HG02943 (cell line): ENCODE data around the gene TSC22D1.
"Not testable (repeated sequence)": the region's sequence is repeated elsewhere in the genome, so short reads cannot be mapped to it uniquely, and the experiment has no call there.

Experiments used
- ATAC-seq: cut with Tn5 transposase; IDR thresholded peaks from one replicate; pipeline ENCODE4 v1.9.1; 2021; ENCODE audit warnings: mild to moderate bottlenecking, low read depth, moderate library complexity; ENCODE audit not compliant: unreplicated experiment

Gene TSC22D1

DNA sequence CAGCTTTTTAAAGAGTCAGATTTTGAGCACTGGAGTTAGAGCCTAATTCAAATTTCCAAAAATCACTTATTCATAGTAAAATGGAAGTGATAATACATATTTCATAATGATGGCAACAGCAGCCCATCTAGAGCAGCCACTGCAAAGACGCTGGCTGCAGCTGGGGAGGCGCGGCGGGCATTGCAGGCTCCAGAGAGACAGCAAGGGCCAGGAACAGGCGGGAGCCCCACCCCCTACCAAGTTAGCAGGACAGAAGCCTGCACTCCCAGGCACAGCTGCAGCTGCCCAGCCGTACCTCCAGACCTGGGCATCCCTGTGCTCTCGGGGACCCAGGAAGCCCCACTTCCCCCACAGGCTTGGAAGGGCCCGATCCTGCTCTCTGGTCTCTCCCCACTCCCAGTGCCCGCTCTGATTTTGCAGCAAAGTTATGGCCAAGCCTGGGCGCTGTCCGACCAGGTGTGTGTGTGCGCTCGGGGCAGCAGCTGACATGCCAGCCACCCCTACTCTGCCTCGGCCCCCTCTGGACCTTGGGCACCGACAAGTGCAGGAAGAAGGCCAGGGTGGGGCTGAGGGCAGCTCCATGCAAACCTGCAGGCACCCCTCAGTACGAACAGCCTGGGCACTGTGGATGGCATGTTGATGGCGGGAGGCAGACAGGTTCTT lies 117.7 kb downstream of the TSC22D1 start:
- ATAC-seq: no peak

DNA sequence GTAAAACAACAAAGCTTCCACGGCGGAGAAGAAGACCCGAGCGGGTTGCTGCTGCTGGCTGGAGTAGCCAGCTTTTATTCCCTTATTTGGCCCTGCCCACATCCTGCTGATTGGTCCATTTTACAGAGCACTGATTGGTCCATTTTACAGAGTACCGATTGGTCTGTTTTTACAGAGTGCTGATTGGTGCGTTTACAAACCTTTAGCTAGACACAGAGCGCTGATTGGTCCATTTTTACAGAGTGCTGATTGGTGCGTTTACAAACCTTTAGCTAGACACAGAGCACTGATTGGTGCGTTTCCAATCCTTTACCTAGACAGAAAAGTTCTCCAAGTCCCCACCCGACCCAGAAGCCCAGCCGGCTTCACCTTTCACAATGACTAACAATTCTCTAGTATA lies 119.9 kb downstream of the TSC22D1 start:
- ATAC-seq: not testable (repeated sequence)

DNA sequence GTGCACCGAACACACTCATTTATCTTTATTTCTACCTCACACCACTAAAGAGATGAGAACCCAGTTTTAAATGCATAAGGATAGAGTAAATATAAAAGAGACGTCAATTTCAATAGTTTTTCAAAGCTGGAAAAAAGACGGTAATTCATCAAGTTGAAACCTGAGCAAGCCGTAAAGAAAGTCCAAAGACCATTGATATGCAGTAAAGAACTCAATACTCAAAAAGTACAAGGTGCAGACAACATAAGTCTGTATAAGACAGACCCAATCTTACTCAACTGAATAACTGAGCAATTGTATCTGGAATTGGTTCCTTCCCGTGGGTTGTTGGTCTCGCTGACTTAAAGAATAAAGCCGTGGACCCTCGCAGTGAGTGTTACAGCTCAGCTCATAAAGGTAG lies 120.4 kb downstream of the TSC22D1 start:
- no peak for ATAC-seq

DNA sequence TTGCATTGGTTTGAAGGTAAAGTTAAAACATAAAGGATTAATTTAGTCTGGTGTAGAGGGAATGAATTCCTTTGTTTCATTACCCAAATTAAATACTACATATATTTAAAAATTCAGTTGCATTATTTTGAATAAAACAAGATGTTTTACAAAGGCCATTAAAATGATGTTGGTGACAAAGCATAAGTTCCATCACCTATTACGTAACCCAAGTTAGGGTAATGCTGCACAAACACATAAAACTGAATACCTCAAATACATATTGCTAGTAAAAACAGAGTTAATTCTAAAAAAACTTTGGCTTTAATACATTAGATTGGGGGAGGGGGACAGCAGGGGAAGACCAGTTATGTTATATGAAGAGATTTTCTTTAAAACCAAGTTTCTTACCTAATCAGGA lies 122.2 kb downstream of the TSC22D1 start:
- ATAC-seq: no peak

DNA sequence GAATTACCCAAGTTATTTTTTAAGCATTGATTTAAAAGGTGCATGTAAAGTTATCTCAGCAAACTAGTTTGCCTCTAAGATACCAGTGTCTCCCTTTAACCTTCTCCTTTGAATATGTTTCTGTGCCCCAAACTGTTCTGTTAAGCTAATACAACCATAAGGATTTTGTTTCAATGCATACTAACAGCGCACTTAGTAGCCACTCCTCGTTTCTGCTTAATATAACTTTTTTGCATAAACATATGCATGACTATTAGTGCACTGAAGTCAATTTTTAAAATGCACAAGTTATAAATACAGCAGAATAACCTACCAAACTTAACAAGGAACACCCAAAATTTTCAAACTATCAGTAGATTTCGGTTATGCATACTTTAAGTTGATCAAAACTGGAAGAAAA lies 123.1 kb downstream of the TSC22D1 start:
- no peak for ATAC-seq

DNA sequence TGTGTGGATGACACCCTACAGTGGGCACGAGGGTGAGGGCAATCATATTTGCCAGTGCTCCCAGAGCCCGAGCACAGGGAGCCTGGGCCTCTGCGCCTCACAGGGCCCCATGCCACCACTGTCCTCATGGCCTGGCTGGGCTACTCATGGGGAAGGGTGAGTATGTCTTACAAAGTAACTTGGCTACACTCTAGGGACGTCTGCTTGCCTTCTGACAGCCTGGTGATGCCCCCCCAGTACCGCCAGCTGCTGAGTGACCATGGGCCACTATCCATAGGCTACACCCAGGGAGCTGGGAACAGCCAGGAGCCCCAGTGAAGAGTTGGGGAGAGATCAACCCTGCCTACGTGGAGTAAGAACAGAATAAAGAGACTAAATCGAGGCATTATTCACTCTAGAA lies 123.7 kb downstream of the TSC22D1 start:
- no peak for ATAC-seq

DNA sequence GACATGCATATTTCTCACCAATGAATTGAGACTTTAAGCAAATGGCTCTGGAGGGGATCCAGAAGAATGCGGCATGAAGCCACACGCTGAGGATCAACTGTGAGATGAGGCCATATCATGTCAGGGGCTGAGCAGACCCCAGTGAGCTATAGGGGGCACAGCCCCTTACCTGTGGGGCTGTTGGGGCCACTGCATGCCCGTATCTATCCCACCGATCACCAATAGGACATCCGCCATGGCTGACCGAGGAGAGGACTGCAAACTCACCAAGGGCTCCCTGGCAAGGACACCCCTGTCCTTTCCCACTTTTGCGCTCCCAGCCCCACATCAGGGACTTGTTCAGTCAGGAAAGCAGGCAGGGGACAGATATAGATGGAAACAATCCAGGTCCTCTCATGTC lies 124.5 kb downstream of the TSC22D1 start:
- ATAC-seq: no peak

DNA sequence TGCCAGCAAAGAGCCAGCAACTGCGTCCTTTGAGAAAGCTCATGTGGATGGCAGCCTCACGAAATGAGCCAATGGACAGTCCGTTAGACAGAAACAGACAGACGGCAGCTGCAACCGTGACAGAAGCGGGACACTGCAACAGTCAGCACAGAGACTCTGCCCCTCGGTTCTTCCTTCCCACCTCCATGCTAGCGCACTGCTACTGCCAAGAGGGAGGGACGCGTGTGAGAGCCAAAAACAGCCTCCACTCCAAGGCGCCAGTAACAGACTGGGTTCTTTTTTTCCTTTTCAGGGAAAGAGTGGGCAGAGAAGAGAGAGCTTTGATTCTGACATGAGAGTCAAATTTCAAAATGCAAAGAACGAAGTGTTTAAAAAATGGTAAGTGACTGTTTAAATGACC lies 125.0 kb downstream of the TSC22D1 start:
- no peak for ATAC-seq

DNA sequence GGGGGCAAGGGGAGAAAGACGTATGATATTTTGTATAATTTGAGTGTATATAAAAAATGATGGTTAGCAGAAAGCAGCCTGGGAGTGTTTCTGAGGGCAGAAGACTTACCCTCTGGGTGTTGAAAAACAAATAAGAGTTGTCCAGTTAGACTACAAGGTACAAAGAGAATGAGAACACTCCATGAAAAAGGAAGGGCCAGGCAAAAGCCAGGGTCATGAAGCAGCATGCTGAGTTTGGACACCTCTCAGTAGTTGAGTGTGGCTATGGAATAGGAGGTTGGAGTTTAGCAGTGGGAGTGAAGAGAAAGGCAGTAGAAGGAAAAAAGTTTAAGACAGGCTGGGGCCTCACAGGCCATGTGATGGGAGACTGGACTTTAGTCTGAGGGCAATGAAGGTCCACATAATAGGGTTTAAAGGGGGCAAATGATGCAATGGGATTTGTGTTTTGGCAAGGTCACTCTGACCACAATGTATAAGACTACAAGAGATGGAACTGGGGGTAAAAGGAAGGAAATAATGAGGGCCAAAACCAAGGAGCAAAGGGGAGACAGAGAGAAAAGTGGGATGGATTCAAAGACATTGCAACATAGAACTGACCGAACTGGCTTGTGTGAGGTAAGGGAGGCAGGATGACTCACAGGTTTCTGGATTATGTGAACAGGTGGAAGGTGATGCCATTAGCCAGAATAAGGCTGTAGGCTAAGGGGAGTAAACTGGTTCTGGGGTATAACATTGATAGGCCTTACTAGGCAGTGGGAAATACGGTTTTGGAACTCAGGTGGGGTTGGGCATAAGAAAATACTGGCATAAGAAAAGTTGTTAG lies 125.9 kb downstream of the TSC22D1 start:
- no peak for ATAC-seq

DNA sequence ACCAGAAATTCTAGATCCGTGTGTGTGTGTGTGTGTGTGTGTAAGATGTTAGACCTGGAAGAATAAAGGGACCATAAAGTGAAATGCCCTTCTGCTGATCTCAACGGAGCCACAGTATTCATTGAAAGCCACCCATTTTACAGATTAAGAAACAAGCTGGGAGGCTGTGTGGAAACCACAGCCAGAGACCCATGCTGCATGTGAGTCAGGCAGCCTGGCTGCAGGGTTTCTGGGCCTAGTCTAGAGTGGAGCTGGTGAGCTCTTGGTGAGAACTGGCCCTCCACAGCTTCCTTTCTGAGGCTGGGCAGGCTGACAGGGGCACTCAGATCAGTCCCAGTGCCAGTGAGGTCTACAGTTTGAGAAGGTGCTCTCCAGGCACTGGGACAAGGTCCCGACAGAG lies 127.3 kb downstream of the TSC22D1 start:
- no peak for ATAC-seq

DNA sequence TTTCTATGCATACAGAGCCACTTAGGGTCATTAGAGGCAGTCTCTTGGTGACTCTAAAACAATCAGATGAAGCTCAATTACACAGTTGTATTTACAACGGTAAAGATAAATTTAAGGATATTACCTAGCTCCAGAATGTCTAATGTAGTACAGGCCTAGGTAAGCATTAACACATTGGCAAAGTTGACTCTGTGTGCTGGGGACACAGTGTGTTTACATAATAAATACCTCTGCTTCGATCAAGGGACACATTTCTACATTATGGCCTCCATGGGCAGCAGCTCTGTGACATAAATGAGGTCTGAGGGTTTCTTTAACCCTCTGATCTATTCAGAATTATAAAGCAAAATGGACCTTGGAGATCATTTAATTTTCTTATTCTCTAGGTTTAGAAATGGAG lies 127.8 kb downstream of the TSC22D1 start:
- ATAC-seq: no peak

DNA sequence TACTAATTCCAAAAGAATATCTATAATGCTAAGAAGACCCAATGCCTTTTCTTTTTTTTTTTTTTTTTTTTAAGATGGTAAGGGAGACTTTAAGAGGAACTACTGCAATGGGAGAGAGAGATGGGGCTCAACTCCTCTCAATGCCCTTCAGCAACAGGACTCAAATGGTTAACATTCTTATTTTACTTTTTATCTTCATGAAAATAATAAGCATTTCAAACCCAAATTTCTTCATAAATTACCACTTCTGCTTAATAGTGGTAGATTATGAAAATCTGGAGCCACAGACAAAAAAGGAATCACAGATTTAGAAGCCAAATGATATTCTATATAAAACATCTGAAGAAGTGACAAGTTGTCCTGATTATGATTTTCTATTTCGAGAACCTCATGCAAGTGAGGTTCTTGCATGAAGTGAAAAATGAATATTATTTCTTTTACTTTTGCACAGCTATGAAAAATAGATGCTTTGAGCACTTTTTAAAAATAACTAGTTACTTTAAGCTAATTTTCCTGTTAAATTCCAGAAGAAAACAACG lies 128.3 kb downstream of the TSC22D1 start:
- no peak for ATAC-seq

DNA sequence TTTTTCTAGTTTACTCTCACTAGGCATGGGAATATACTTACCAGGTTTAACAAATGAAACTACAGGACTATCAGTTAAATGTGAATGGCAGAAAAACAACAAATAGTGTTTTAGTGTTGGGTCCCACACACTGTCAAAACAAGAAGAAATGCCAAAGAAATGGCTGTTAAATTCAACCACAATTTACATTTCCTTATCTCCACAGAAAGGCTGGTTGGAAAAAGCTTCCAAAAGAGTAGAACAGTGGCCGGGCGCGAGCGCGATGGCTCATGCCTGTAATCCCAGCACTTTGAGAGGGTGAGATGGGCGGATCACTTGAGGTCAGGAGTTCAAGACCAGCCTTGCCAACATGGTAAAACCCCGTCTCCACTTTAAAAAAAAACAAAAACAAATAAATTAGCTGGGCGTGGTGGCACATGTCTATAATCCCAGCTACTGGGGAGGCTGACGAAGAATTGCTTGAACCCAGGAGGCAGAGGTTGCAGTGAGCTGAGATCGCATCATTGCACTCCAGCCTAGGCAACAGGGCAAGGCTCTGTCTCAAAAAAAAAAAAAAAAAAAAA lies 136.0 kb downstream of the TSC22D1 start:
- no peak for ATAC-seq

DNA sequence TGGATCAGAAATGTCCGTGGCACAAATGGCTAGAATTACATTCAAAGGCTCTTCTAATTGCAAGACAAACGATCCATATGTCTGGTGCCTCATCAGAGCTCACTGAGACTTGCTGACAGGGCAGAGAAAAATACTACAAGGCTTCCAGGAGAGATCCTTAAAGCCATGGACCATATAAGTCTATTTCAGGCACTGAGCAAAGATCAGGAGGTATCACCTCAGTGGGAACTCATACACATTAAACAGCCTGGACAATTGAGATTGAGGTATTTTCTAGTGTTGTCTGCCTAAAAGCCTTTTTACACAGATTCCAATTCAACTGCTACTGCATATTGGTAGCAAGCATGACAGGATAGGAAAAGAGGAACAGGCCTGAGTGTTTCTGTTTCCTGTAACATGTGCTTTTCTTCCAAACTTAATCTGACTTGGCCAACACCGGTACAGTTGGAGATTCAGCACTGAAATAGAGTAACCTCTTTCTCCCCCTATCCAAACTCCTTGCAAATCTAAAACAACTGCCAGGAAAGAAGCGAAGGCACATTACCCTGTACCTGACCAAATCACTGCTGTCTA lies 136.6 kb downstream of the TSC22D1 start:
- ATAC-seq: no peak

DNA sequence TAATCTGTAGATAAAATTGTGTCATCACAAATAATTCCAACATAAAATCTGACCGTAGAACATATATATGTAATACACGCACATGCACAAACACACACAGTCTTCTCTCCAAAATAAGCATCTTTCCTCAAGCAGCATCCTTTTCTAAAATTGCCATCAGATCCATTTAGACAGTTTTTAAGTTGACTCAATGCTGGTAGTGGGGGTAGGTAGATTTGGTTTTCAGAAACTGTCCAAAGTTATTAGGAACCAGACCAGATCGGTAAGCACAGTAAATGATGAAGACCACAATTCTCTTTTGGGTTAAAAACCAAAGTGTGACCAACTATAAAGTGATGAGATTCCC lies 137.9 kb downstream of the TSC22D1 start:
- ATAC-seq: no peak

DNA sequence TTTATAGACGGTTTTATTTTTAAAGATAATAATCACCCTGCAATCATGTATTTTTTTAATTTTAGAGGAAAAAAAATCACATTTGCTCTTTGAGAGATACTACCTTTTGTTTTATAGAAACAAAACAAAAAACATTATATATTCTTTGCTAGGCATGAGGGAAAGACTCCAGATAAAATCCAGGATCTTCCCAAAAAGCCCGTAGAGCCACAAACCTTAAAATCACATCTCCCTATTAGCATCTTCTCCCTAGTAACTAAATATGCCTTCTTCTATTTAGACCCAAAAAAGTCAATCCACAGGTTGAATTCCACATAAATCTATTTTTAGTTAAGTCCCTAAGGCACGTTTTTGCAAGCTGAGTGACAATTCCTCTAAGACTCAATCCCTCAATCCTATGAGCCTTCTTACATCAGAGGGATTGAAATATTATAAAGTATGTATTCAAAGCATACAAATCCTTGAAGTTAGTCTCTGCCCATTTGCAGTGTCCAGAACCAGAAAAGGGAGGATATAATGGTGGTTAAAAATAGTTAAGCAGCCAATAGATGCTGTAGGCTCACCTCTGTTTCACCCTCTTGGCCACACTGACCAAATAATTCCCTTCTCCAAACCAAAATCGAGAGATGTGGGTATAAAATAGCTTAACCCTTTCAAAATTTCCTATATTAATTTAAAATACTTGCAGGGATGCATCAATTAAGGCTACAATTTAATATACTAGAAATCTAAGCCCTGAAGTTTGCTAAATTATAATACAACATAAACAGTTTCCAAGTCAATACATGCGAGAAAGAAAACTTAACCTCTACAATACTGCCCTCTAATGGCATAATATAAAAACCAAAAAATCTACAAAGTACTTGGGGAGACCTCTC lies 138.5 kb downstream of the TSC22D1 start:
- no peak for ATAC-seq

DNA sequence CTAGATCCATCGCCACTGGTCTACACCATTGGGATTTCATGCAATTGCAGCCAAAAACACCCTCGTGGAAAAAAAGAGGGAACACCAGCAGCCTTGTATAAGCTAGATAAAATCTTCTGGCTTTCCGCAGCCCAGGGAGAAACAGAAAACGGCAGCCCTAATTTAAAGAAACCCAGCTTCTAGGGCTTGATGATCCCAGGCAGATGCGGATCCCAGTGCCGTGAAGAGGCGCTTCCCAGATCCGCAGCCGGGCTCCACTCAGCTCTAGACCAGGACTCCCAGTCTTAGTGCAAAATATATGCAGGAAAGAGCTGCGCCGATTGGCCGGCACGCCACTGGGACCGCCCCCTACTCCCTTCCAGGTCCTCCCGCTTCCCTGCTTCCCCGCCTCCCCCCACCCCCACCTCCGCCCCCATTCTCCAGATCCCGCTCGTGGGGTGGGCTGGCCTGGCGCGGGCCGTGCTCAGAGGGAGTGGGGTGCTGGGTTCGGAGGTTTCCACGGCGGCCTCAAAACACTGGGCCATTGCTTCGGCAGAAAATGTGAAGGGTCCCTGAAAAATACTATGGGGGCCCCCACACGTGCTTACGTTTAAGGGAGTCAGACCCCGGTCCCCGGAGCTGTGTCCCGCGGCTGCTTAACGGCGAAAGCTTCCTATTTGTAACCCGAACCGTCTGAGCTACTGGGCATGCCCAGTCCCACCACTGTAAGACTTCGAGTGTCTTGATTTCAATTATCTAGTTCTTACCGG lies 139.4 kb downstream of the TSC22D1 start:
- no peak for ATAC-seq

DNA sequence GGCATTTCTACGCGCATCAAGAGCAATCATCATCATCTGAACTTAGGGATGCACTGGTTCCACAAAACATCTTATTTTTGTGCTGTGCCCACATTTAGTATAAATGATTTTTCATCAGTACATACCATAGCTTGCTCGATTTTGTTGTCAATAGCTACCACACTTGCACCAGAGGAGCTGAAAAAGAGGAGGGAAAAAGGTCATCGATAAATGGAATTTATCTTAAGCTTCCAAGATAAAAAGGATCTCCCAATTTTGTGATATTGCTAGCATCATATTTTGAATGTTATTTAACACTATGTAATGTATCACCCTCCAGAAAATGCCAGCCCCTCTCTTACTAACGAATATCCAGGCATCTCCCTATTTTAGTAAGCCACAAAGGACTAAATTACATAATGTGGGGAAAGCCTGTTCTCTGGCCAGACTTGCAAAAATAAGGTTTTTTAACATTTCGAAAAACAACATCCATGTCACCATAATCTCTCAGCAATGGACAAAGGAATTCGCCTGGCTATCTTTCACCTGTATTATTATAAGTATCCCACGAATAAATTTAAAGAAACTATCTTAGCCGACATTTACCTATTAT lies 140.1 kb downstream of the TSC22D1 start:
- no peak for ATAC-seq

DNA sequence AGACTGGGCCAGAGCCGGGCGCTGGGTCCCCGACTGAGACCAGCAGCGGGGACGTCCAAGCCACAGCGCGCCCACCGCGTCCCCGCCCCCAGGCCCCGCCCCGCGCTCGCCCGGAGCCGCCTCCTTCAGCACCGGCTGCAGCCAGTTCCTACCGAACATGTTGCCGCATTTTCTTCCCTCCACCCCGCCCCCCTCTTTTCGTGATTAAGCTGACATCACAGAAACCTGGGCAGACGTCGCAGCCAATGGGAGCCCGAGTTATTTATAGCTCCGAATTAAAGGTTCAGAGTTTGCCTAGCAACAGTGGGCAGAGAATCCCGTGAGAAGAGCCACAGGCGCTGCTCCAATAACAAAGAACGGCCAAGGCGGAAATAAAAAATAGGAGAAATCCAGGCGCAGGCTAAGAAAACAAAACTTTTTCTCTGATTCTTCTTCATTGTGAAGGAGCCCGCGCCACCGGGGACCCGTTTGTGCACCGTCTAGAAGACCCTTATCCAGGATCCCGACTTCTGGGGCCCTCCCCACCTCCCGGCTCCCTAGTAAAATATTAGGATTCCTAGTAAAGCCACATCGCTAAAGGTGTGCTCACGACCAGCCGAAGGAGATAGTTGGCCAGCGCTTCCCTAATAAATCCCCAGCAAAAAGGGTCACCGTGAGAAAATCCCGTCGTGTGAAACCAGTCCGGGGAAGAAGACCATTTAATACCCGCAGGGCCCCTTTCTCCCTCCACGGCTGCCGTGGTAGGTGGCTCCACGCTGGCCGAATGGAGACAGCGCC lies 140.8 kb downstream of the TSC22D1 start:
- ATAC-seq: no peak
